Activated CD8-positive, alpha-beta T cell treated with anti-CD3 and anti-CD28 coated beads, Interleukin-2, amount 10 ng/mL, durations not matched to agents 7 days and 5 days (primary cell): ENCODE data around the gene PPP1CC. TPM values are rescaled to one million over a fixed set of nuclear protein-coding genes. Genes with fewer than 3 reads are reported as not detected.
"Not testable (repeated sequence)": the region's sequence is repeated elsewhere in the genome, so short reads cannot be mapped to it uniquely, and the experiment has no call there.

Experiments
- ATAC-seq: fragments of 150-1000 bp; cut with Tn5 transposase; one replicate; pipeline ENCODE4 v1.10.0; 2021; ENCODE audit warnings: moderate library complexity
- CTCF ChIA-PET: fragments of 350-600 bp; sonication (Branson Sonifier 250); formaldehyde crosslinking; loops from one replicate; lab custom pipeline; 2021; ENCODE audit warnings: antibody characterized with exemption; lab: Charles Lee
- POLR2A ChIA-PET: fragments of 350-600 bp; sonication (Branson Sonifier 250); formaldehyde crosslinking; loops from one replicate; lab custom pipeline; 2021; ENCODE audit warnings: antibody characterized with exemption; lab: Charles Lee
- DNase-seq: peaks from one replicate; pipeline ENCODE4 v3.0.0-alpha.2; 2020
- H3K27ac Mint-ChIP-seq: one replicate; pipeline ENCODE4 v1.8.0; 2021; ENCODE audit warnings: mild to moderate bottlenecking, mixed read lengths
- H3K27me3 Mint-ChIP-seq: one replicate; pipeline ENCODE4 v1.8.0; 2021; ENCODE audit warnings: low read depth, mixed read lengths
- H3K36me3 Mint-ChIP-seq: one replicate; pipeline ENCODE4 v1.8.0; 2021; ENCODE audit warnings: low read depth, mixed read lengths
- H3K4me1 Mint-ChIP-seq: one replicate; pipeline ENCODE4 v1.8.0; 2021; ENCODE audit warnings: low read depth, mixed read lengths
- H3K4me3 Mint-ChIP-seq: one replicate; pipeline ENCODE4 v1.8.0; 2021; ENCODE audit warnings: mild to moderate bottlenecking, mixed read lengths
- H3K9me3 Mint-ChIP-seq: one replicate; pipeline ENCODE4 v1.8.0; 2022; ENCODE audit warnings: mixed read lengths; ENCODE audit not compliant: insufficient read depth
- total RNA-seq, 2 experiments: library from RNA; stranded (reverse); gene quantifications; one replicate each; pipeline ENCODE4 v1.2.3, GENCODE V29; 2021

Gene PPP1CC
- total RNA-seq, 2 experiments from 2014 or later, result 162 to 179 TPM

DNA sequence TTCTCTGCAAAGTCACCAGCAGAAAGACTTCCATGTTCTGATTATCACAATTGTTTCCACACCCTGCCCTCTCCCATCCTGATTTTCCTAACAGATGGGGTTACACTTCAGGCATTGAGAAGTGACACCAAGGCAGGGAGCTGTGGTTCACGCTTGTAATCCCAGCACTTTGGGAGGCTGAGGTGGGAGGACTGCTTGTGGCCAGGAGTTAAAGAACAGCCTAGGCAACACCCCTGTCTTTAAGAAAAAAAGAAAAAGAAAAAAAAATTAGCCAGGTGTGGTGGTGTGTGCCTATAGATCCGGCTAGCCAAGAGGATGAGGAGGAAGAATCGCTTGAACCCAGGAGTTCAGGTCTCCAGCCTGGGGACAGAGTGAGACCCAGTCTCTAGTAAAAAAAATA, 5.2 kb downstream of the PPP1CC start:
- DNase-seq, result no peak
- Mint-ChIP-seq H3K9me3 (no peaks in the 10 kb centered on the region), H3K36me3 (peaks cover 66% of the 10 kb centered on the region), H3K27me3 (no peaks in the 10 kb centered on the region), H3K27ac (peak overlapping the region; percentile 17), H3K4me1 (peaks cover 64% of the 10 kb centered on the region), H3K4me3 (no peak overlapping the region)
- POLR2A ChIA-PET, result no interaction called here
- CTCF ChIA-PET, result interaction anchor here (1.5 to 1.8 kb wide), 3 partner anchors 10 to 90 kb away, joined by 4 to 5 read pairs (median 4); no protein-coding TSS in a partner anchor
- ATAC-seq, result no peak

DNA sequence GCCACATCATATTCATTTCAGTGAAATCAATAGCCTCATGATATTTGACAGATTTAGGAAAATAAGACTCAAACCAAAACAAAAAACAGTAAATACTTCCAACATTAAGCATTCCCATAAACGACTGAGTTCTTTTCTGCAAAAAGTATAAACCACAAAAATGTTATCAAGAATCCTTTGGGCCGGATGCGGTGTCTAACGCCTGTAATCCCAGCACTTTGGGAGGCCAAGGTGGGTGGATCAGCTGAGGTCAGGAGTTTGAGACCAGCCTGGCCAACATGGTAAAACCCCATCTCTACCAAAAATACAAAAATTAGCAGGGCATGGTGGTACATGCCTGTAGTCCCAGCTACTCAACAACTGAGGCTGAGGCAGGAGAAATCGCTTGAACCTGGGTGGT, 5.7 kb downstream of the PPP1CC start:
- ATAC-seq, H3K27ac Mint-ChIP-seq, H3K9me3 Mint-ChIP-seq, DNase-seq, H3K27me3 Mint-ChIP-seq, POLR2A ChIA-PET, H3K4me3 Mint-ChIP-seq: not testable (repeated sequence)
- Mint-ChIP-seq H3K4me1 (peaks cover 69% of the 10 kb centered on the region), H3K36me3 (peaks cover 68% of the 10 kb centered on the region)
- CTCF ChIA-PET, result interaction anchor here (1.8 kb wide), 1 partner anchor 90 kb away, joined by 4 read pairs; no protein-coding TSS in a partner anchor

DNA sequence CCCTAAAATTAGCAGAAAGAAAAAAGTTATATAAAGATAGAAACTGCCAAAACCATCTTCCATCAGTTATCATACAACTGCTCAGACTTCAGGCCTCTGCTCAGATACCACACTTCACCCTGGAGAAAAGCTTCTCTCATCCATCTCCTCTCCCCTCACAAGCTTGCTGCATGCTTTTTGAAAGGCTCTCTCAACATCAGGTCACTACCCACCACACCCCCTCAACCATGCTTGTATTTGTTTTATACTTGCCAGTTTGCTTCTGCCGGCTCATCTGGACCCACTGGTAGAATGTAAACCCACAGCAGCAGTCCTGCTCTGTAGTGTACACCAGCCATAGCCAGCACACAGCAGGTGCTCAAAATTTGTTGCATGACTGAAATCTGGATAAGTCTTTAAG, 8.8 kb downstream of the PPP1CC start:
- Mint-ChIP-seq H3K27me3 (no peaks in the 10 kb centered on the region), H3K36me3 (peaks cover 63% of the 10 kb centered on the region)

DNA sequence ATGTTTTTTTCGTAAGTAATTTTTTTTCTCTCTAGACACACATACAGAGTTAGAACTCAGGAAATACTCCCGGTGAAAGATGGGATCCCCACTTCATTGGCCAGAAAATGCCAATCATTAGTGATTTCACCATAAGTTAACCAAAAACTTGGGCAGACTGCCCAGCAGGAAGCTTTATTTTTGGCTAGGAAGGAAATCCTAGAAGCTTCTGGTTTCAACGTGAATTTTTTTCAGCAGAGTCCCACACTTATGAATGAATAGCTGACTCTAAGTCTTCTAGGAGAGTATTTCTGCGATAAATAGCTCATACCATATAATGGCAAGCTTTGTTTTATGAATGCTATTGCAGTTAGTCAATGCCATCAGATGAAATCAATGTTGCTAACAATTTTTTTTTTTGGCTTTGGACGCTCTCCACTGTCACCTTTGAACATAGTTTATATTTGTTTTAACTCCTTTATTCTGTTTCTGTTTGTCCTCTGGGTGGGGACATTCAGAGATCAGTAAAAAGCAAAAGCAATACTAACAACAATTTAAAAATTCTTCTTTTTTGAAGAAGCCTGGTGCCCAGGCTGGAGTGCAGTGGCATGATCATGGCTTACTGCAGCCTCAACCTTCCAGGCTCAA, 9.5 kb downstream of the PPP1CC start:
- Mint-ChIP-seq H3K36me3 (peaks cover 62% of the 10 kb centered on the region), H3K27me3 (no peaks in the 10 kb centered on the region), H3K4me3 (no peak overlapping the region), H3K27ac (no peak overlapping the region), H3K9me3 (no peaks in the 10 kb centered on the region), H3K4me1 (peaks cover 63% of the 10 kb centered on the region)
- ChIA-PET POLR2A (interaction anchor here (0.6 to 0.9 kb wide), 2 partner anchors 8 to 15 kb away, joined by 3 read pairs; no protein-coding TSS in a partner anchor), CTCF (interaction anchor here (0.8 to 1.1 kb wide), 3 partner anchors 12 to 119 kb away, joined by 3 to 5 read pairs (median 3); partner anchors contain the start of gene TCTN1)
- no peak for ATAC-seq
- no peak for DNase-seq

More for the DNA sequence above, 8.8 kb downstream of the PPP1CC start:
- H3K9me3 Mint-ChIP-seq, result no peaks in the 10 kb centered on the region
- H3K4me1 Mint-ChIP-seq, result peaks cover 64% of the 10 kb centered on the region
- peak overlapping the region; percentile 23 for H3K27ac Mint-ChIP-seq
- H3K4me3 Mint-ChIP-seq, result no peak overlapping the region
- DNase-seq (no peak), ATAC-seq (no peak)
- CTCF ChIA-PET, result interaction anchor here (0.8 kb wide), 1 partner anchor 29 kb away, joined by 5 read pairs; no protein-coding TSS in a partner anchor
- POLR2A ChIA-PET, result no interaction called here

DNA sequence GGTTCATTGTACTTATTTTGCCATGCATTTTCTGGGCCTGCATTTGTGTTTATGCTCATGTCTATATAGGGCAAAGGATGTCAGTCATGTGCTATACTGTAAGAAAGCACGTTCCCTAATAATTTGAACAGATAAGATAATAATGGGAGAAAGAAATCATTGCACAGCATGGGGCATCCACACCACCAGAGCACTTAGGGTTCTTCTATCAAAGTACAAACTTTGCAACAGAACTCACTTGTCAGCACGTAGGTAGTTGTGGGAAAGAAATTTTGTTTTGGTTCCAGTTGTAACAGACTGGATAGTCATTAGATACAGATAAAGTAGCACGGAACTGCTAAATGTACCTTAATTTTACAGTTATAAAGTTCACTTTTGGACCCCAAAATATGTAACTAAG, 10.1 kb downstream of the PPP1CC start:
- DNase-seq (no peak), ATAC-seq (no peak)
- no peaks in the 10 kb centered on the region for H3K27me3 Mint-ChIP-seq
- H3K4me3 Mint-ChIP-seq, result no peak overlapping the region
- no peaks in the 10 kb centered on the region for H3K9me3 Mint-ChIP-seq
- ChIA-PET CTCF (interaction anchor here (1.0 to 1.1 kb wide), 2 partner anchors 12 to 119 kb away, joined by 3 read pairs; partner anchors contain the start of gene TCTN1), POLR2A (interaction anchor here (0.6 to 0.9 kb wide), 2 partner anchors 9 to 15 kb away, joined by 3 read pairs; no protein-coding TSS in a partner anchor)
- peaks cover 61% of the 10 kb centered on the region for H3K36me3 Mint-ChIP-seq
- peaks cover 61% of the 10 kb centered on the region for H3K4me1 Mint-ChIP-seq
- no peak overlapping the region for H3K27ac Mint-ChIP-seq

DNA sequence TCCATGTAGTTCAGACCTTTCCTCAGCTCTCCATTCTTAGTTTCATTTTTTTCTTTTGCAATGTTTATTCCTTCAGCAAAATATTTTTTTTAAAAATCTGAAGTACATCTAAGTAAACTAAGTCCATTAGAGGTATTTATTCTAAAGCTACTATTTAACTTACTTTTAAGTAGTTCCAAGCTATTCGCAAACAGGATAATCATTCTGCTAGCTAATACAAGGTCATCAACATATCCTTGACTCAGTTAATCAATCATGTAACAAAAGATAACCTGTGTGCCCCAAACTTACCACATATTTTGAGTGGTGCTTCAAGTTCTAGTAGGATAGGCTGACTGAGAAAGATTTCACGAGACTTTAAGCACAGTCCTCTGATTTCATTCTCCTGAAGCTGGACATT, 11.2 kb downstream of the PPP1CC start:
- Mint-ChIP-seq H3K36me3 (peaks cover 69% of the 10 kb centered on the region), H3K4me3 (no peak overlapping the region), H3K4me1 (peaks cover 62% of the 10 kb centered on the region), H3K9me3 (no peaks in the 10 kb centered on the region), H3K27me3 (no peaks in the 10 kb centered on the region), H3K27ac (no peak overlapping the region)
- ChIA-PET POLR2A (interaction anchor here (0.6 to 1.7 kb wide), 3 partner anchors 11 to 341 kb away, joined by 3 to 4 read pairs (median 3); partner anchors contain the start of gene PPP1CC), CTCF (interaction anchor here (0.9 to 2.2 kb wide), 7 partner anchors 9 to 131 kb away, joined by 3 to 16 read pairs (median 5); no protein-coding TSS in a partner anchor)
- DNase-seq (no peak), ATAC-seq (no peak)

DNA sequence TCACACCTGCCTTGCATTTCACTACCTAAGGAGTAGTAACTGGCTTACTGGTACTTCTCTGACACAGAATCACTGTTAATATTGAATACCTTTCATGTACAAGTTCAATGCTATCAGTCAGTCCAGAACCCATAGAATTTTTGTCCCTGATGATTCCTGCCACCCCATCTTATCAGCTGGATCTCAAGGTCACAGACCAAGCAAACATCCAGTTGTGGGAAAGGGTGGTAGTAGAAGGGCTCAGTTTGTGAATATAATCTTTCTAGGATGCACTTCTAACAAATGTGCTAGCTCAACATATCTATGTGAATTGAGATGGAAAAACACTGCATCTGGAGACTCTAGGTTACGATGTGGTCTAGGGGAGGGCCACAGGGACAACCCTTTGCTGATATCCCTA, 14.1 kb downstream of the PPP1CC start:
- ATAC-seq (peak; percentile 20), DNase-seq (no peak)
- Mint-ChIP-seq H3K27ac (peak overlapping the region; percentile 49), H3K36me3 (peaks cover 71% of the 10 kb centered on the region), H3K27me3 (no peaks in the 10 kb centered on the region), H3K9me3 (no peaks in the 10 kb centered on the region), H3K4me1 (peaks cover 53% of the 10 kb centered on the region), H3K4me3 (no peak overlapping the region)
- CTCF ChIA-PET, result interaction anchor here (1.2 kb wide), 1 partner anchor 11 kb away, joined by 3 read pairs; no protein-coding TSS in a partner anchor
- POLR2A ChIA-PET, result interaction anchor here (0.6 kb wide), 1 partner anchor 51 kb away, joined by 4 read pairs; no protein-coding TSS in a partner anchor

DNA sequence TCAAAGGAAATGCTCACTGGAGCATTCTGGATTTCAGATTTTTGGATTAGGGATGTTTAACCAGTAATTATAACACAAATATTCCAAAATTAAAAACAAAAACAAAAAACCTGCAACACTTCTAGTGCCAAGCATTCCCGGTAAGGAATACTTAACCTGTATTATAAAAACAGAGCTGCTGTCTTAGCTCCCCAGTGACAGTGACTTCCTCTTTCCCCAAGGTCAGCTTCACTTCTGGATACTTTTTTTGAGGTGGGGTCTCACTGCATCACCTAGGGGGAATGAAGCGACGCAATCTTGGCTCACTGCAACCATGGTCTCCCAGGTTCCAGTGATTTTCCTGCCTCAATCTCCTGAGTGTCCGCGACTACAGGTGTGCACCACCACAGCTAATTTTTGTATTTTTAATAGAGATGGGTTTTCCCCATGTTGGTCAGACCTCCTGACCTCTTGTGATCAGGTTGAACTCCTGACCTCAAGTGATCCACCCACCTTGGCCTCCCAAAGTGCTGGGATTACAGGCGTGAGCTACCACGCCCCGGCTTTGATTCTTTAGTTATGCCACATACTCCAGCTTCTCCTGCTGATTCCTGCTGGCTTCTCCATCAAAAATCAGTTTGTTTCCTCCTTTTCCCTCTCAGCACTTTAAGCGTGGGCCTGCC, 15.9 kb downstream of the PPP1CC start:
- no peaks in the 10 kb centered on the region for H3K9me3 Mint-ChIP-seq
- no peaks in the 10 kb centered on the region for H3K27me3 Mint-ChIP-seq
- no peak overlapping the region for H3K27ac Mint-ChIP-seq
- H3K4me1 Mint-ChIP-seq, result peaks cover 37% of the 10 kb centered on the region
- CTCF ChIA-PET, result interaction anchor here (0.6 to 1.8 kb wide), 5 partner anchors 11 to 277 kb away, joined by 3 to 5 read pairs (median 4); no protein-coding TSS in a partner anchor
- ATAC-seq, result no peak
- peaks cover 72% of the 10 kb centered on the region for H3K36me3 Mint-ChIP-seq
- no peak overlapping the region for H3K4me3 Mint-ChIP-seq
- POLR2A ChIA-PET, result interaction anchor here (0.9 to 1.7 kb wide), 2 partner anchors 10 to 16 kb away, joined by 4 to 5 read pairs; no protein-coding TSS in a partner anchor
- DNase-seq, result no peak

DNA sequence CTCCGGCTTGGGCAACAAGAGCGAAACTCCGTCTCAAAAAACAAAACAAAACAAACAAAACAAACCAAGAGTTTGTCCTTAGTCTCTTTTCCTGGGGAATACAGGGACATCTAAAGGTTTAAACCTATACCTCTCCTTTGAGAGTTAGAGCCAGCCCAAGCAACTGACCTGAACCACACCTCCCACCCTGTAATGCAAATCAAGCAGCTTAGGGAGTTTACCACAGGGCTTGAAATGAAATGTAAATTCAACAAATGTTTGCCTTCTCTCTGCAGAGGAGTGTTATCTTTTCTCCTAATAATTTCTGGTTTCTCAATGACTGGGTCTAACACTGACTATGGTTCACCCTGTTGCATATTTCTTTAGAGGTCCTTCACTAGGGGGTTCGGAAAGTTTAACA, 16.7 kb downstream of the PPP1CC start:
- POLR2A ChIA-PET, result no interaction called here
- H3K27ac Mint-ChIP-seq, result peak overlapping the region; percentile 14

DNA sequence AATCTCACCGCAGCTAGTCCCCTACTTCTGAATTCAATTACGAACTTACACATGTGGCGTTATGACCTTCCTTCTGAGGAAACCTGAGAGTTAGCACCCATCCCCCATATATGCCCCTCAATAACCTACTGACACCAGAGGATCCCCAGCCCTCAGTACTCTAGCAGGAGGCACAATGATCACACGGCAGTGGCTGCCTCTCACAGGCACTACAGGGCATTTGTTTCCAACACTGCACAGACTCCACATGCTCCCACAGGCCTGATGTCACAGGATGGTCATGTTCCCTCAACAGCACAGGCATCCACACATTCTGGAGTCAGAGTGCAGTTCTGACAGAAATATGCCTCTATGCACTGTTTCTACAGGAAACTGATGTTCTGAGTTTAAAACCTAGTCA, 17.4 kb downstream of the PPP1CC start:
- Mint-ChIP-seq H3K4me3 (no peak overlapping the region), H3K27ac (no peak overlapping the region), H3K9me3 (no peaks in the 10 kb centered on the region), H3K27me3 (no peaks in the 10 kb centered on the region), H3K36me3 (peaks cover 78% of the 10 kb centered on the region), H3K4me1 (peaks cover 28% of the 10 kb centered on the region)
- CTCF ChIA-PET, result no interaction called here
- DNase-seq (no peak), ATAC-seq (no peak)
- POLR2A ChIA-PET, result no interaction called here

More for the DNA sequence above, 16.7 kb downstream of the PPP1CC start:
- no peak for ATAC-seq
- CTCF ChIA-PET, result interaction anchor here (1.8 kb wide), 1 partner anchor 15 kb away, joined by 4 read pairs; no protein-coding TSS in a partner anchor
- Mint-ChIP-seq H3K4me1 (peaks cover 30% of the 10 kb centered on the region), H3K27me3 (no peaks in the 10 kb centered on the region), H3K4me3 (no peak overlapping the region), H3K36me3 (peaks cover 78% of the 10 kb centered on the region), H3K9me3 (no peaks in the 10 kb centered on the region)
- no peak for DNase-seq

DNA sequence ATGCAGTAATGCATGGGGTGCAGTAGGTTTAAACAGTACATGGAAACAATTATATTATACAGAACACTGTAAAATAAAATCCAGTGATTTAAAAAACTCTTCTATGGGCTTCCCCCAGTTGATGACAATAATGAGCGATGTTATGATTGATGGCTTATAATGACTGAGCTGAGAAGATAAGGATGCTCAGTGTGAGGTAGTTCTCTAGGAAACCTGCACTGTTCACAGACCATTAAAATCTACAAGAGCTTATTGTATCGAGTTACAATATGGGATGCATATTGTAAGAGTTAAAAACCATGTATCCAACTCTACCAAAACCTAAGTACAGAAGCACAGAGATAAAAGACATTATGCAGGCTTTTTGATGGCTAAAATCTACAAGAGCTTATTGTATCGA, 19.8 kb downstream of the PPP1CC start:
- DNase-seq, POLR2A ChIA-PET, ATAC-seq, H3K27me3 Mint-ChIP-seq, H3K4me3 Mint-ChIP-seq, H3K27ac Mint-ChIP-seq, CTCF ChIA-PET, H3K9me3 Mint-ChIP-seq: not testable (repeated sequence)
- H3K4me1 Mint-ChIP-seq, result peaks cover 18% of the 10 kb centered on the region
- H3K36me3 Mint-ChIP-seq, result peaks cover 82% of the 10 kb centered on the region
